Ovary (tissue), 9 donors: ENCODE measurements around the gene INF2. TPM values are rescaled to one million over a fixed set of nuclear protein-coding genes. Genes with fewer than 3 reads are reported as not detected.

Experiments used
- DNase-seq, 5 donors: peaks; one replicate each; pipeline ENCODE4 v3.0.0-alpha.2; 2019 to 2020
- H3K27ac ChIP-seq, 2 donors: fragments of 200-600 bp; one replicate each; pipeline versions ENCODE4 v1.5.1 to v1.8.0; 2019 to 2022
- H3K27me3 ChIP-seq: fragments of 200-600 bp; one replicate; pipeline ENCODE4 v1.8.0; 2022
- H3K36me3 ChIP-seq: fragments of 200-600 bp; sonication (generic); one replicate; pipeline ENCODE4 v1.5.1; 2019
- H3K4me1 ChIP-seq: one replicate; pipeline ENCODE4 v1.8.1; 2013; ENCODE audit warnings: mild to moderate bottlenecking, moderate library complexity; ENCODE audit not compliant: insufficient read depth
- H3K4me3 ChIP-seq: fragments of 200-600 bp; sonication (generic); one replicate; pipeline ENCODE4 v1.5.1; 2017
- H3K9me3 ChIP-seq, 2 donors: fragments of 200-600 bp in 1 of 2; sonication (generic) in 1 of 2; one replicate each; pipeline versions ENCODE4 v1.5.1 to v1.8.1; 2013 to 2019; ENCODE audit warnings: mild to moderate bottlenecking in 1 of 2, moderate library complexity in 1 of 2
- EP300 ChIP-seq: sonication (generic); formaldehyde crosslinking; IDR thresholded peaks from one replicate; pipeline ENCODE4 v1.6.1; 2017; ENCODE audit warnings: antibody characterized with exemption
- POLR2A ChIP-seq: fragments of 450-650 bp; IDR thresholded peaks from one replicate; pipeline ENCODE4 v1.6.1; 2017; ENCODE audit warnings: antibody characterized with exemption, mild to moderate bottlenecking, moderate library complexity
- WGBS, 3 donors: extraction: QIAGEN DNeasy Blood & Tissue Kit in 1 of 3; methylation state at CpG; one replicate each; pipeline versions ENCODE4 v1.1.5 to v1.1.7; 2013 to 2017; 5-methylcytosine and 5-hydroxymethylcytosine counted together
- intact Hi-C, 4 donors: fragments of 100-400 bp; cut with DNase I; formaldehyde crosslinking; loops; one replicate each; pipeline versions ENCODE4 v1.11.0 to v1.15.1; 2022 to 2023
- polyA plus RNA-seq, 2 donors: library from polyadenylated mRNA; stranded (reverse); fragments of 200-250 nt in 1 of 2; fragments of 350-450 nt in 1 of 2; fragmentation: Illumina TruSeq in 1 of 2; extraction: RNeasy Lipid Tissue Mini Kit (QIAGEN cat#74804) in 1 of 2; gene quantifications; one replicate each; pipeline ENCODE4 v1.2.3, GENCODE V29; 2013 to 2014
- total RNA-seq, 7 donors: library from RNA; depleted of rRNA in 2 of 7; stranded (reverse); fragments of >200 nt in 2 of 7; fragmentation: NEBNext Ultra II Directional in 3 of 7; extraction: Animal tissue kit (Norgen Biotek cat#: 25700) in 3 of 7; gene quantifications; one replicate each; pipeline versions ENCODE4 v1.1.0 to v1.2.4, GENCODE V29; 2016 to 2023
- TF ChIP-seq, protein P1 (sequence below), 3 donors: fragments of 450-650 bp in 2 of 3; fragments of 200-600 bp in 1 of 3; IDR thresholded peaks; one replicate each; pipeline versions ENCODE4 v1.5.1 to v1.8.0; 2016 to 2022; ENCODE audit warnings: antibody characterized with exemption in 3 of 3, mild to moderate bottlenecking in 1 of 3
- donor health status: DM: no; HTN: no; CAD: no; lungs with moderate emphysema.
- donor health status: DM: no; HTN: no; CAD: no.
- donor health status: Bipolar disorder and iron deficiency.
- donor health status: DM: yes; HTN: yes; CAD: no.
- donor health status: DM: no; HTN: no; CAD: no.
- donor health status: DM: yes; HTN: yes; CAD: no.

The INF2 gene
- total and polyA plus RNA-seq, 9 donors, result 6.3 to 40.7 (median 18.4) TPM

DNA sequence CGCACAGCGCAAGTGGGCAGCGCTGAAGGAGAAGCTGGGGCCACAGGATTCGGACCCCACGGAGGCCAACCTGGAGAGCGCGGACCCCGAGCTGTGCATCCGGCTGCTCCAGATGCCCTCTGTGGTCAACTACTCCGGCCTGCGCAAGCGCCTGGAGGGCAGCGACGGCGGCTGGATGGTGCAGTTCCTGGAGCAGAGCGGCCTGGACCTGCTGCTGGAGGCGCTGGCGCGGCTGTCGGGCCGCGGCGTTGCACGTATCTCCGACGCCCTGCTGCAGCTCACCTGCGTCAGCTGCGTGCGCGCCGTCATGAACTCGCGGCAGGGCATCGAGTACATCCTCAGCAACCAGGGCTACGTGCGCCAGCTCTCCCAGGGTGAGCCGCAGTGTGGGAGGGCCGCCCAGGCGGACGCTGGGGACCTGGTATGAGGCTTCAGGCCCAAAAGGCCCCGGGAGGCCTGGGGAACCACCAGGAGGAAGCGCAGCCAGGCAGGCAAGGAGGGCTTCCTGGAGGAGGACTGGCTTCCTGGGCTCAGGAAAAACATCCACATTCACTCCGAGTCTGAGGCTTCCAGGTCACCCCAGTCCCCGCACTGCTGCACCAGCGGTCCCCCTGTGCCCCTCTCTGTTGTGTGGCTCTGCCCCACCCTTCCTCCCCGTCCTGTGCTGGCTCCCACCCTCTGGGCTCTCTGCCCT lies 12.1 kb downstream of the INF2 start:
- TF ChIP-seq EP300 (no peak), POLR2A (no peak)
- TF ChIP-seq, protein P1, sequence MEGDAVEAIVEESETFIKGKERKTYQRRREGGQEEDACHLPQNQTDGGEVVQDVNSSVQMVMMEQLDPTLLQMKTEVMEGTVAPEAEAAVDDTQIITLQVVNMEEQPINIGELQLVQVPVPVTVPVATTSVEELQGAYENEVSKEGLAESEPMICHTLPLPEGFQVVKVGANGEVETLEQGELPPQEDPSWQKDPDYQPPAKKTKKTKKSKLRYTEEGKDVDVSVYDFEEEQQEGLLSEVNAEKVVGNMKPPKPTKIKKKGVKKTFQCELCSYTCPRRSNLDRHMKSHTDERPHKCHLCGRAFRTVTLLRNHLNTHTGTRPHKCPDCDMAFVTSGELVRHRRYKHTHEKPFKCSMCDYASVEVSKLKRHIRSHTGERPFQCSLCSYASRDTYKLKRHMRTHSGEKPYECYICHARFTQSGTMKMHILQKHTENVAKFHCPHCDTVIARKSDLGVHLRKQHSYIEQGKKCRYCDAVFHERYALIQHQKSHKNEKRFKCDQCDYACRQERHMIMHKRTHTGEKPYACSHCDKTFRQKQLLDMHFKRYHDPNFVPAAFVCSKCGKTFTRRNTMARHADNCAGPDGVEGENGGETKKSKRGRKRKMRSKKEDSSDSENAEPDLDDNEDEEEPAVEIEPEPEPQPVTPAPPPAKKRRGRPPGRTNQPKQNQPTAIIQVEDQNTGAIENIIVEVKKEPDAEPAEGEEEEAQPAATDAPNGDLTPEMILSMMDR (IDR thresholded peaks at IDR 0.05), result no peak
- Histone ChIP-seq H3K4me1 (peaks cover 5% of the 10 kb centered on the region), H3K36me3 (no peaks in the 10 kb centered on the region), H3K9me3 (no peaks in the 10 kb centered on the region), H3K27ac (no peak overlapping the region), H3K27me3 (no peaks in the 10 kb centered on the region), H3K4me3 (no peak overlapping the region)
- DNase-seq, result no peak
- WGBS, 3 donors, result 90 to 93% (median 91%) methylated on average over 34 to 46 of the region's 46 CpGs
- intact Hi-C loops, result no loop called here

DNA sequence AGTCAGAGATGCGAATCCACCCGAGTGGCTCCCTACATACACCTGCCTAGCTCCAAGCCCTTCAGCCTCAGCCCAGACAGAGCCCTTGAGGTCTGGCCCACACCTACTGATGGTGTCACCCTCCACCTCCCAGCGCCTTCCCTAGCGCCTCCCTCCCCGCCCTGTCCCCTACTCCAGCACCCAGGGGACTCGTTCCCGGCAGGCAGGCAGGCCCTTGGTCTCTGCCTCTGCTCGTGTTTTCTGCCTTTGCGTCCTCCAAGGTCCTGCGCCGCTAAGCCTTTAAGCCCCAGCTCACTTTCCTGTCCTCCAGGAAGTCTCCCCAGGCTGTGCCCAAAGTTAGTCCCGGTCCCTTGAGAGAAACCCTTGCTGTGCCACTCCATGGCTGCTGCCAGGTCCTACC lies 12.7 kb downstream of the INF2 start:
- no peak for DNase-seq
- Histone ChIP-seq H3K27ac (no peak overlapping the region), H3K4me3 (no peak overlapping the region), H3K27me3 (no peaks in the 10 kb centered on the region), H3K9me3 (no peaks in the 10 kb centered on the region), H3K36me3 (no peaks in the 10 kb centered on the region), H3K4me1 (peaks cover 5% of the 10 kb centered on the region)
- intact Hi-C loops, result no loop called here
- 83 to 86% (median 83%) methylated on average over 12 of the region's 12 CpGs for WGBS, 3 donors
- TF ChIP-seq POLR2A (no peak), EP300 (no peak)
- TF ChIP-seq, protein P1 (IDR thresholded peaks at IDR 0.05), result no peak

DNA sequence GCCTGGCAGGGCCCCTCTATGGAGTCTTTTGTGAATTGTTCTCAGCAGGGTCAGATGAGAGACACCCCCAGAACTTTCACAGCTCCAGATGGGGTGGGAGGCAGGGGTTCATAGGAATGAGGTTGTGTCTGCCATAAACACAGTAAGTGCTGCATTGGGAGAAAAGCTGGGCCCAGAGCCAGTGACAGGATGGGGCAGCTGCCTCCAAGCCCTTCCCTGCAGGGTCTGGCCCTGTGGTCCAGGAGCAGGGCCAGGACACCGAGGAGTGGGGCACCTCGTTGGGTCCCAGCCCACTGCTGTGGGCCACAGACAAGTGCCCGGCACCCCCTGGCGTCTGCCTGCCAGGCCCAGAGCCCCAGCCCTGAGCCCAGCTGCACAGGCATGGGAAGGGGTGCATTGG lies 13.3 kb downstream of the INF2 start:
- intact Hi-C loops, result no loop called here
- Histone ChIP-seq H3K4me1 (peaks cover 5% of the 10 kb centered on the region), H3K4me3 (no peak overlapping the region), H3K27me3 (no peaks in the 10 kb centered on the region), H3K9me3 (no peaks in the 10 kb centered on the region), H3K27ac (no peak overlapping the region), H3K36me3 (no peaks in the 10 kb centered on the region)
- TF ChIP-seq POLR2A (no peak), EP300 (no peak)
- TF ChIP-seq, protein P1 (IDR thresholded peaks at IDR 0.05), result no peak
- no peak for DNase-seq
- WGBS, 3 donors, result 61 to 89% (median 84%) methylated on average over 4 of the region's 4 CpGs

DNA sequence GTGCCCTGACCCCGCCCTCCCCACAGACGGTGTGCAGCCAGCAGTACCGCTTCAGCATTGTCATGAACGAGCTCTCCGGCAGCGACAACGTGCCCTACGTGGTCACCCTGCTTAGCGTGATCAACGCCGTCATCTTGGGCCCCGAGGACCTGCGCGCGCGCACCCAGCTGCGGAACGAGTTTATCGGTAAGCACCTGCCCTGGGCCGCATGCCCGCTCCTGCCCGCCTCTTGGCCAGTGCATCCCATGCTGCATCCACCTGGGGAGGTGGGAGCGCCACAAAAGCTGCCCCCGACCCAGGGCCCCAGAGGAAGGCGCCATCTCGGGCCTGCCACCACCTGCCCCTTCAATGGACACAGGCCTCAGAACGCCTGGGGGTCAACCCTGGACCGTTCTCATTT lies 13.9 kb downstream of the INF2 start:
- no peaks in the 10 kb centered on the region for H3K36me3 ChIP-seq
- 93 to 94% (median 93%) methylated on average over 28 of the region's 28 CpGs for WGBS, 3 donors

More for the DNA sequence above, 13.9 kb downstream of the INF2 start:
- H3K27me3 ChIP-seq, result no peaks in the 10 kb centered on the region
- no peak overlapping the region for H3K27ac ChIP-seq
- H3K4me1 ChIP-seq, result peaks cover 5% of the 10 kb centered on the region
- no peak for TF ChIP-seq EP300
- TF ChIP-seq POLR2A, result no peak
- TF ChIP-seq, protein P1 (IDR thresholded peaks at IDR 0.05), result no peak
- no peaks in the 10 kb centered on the region for H3K9me3 ChIP-seq
- intact Hi-C loops, result no loop called here
- no peak overlapping the region for H3K4me3 ChIP-seq
- no peak for DNase-seq
